Stomach (tissue), 9 donors: ENCODE data around the gene ANAPC2. TPM values are rescaled to one million over a fixed set of nuclear protein-coding genes. Genes with fewer than 3 reads are reported as not detected.

Experiments used
- DNase-seq, 2 donors: peaks; one replicate each; pipeline versions ENCODE4 v3.0.0 to v3.0.0-alpha.2; 2013 to 2019
- H3K27ac ChIP-seq, 5 donors: fragments of 200-600 bp in 4 of 5; sonication (generic) in 4 of 5; one replicate each; pipeline ENCODE4 v1.5.1; 2013 to 2019; ENCODE audit warnings: mild to moderate bottlenecking in 1 of 5, moderate library complexity in 1 of 5
- H3K27me3 ChIP-seq, 3 donors: fragments of 200-600 bp; sonication (generic); one replicate each; pipeline ENCODE4 v1.5.1; 2017 to 2019; ENCODE audit warnings: mixed run types in 1 of 3
- H3K36me3 ChIP-seq, 4 donors: fragments of 200-600 bp; sonication (generic); 1 replicate in 3 of 4; 2 replicates in 1 of 4; pipeline ENCODE4 v1.5.1; 2016 to 2019
- H3K4me1 ChIP-seq, 4 donors: fragments of 200-600 bp; sonication (generic); one replicate each; pipeline ENCODE4 v1.5.1; 2016 to 2019
- H3K4me3 ChIP-seq, 4 donors: fragments of 200-600 bp; sonication (generic) in 3 of 4; one replicate each; pipeline ENCODE4 v1.5.1; 2016 to 2019; ENCODE audit warnings: mild to moderate bottlenecking in 1 of 4
- H3K9me3 ChIP-seq, 4 donors: fragments of 200-600 bp; sonication (generic); one replicate each; pipeline ENCODE4 v1.5.1; 2016 to 2019
- EP300 ChIP-seq: sonication (generic); formaldehyde crosslinking; IDR thresholded peaks from one replicate; pipeline ENCODE4 v1.6.1; 2017; ENCODE audit warnings: antibody characterized with exemption
- POLR2A ChIP-seq, 4 donors: fragments of 450-650 bp; IDR thresholded peaks; one replicate each; pipeline ENCODE4 v1.6.1; 2016; ENCODE audit warnings: antibody characterized with exemption in 4 of 4, control low read depth in 2 of 4, mild to moderate bottlenecking in 1 of 4, moderate library complexity in 1 of 4
- POLR2AphosphoS5 ChIP-seq, 3 donors: sonication (generic); formaldehyde crosslinking; IDR thresholded peaks; one replicate each; pipeline ENCODE4 v1.6.1; 2016; ENCODE audit warnings: antibody characterized with exemption in 3 of 3
- WGBS, 5 donors: extraction: QIAGEN DNeasy Blood & Tissue Kit in 3 of 5; methylation state at CpG; one replicate each; pipeline versions ENCODE4 v1.1.5 to v1.1.7; 2013 to 2018; 5-methylcytosine and 5-hydroxymethylcytosine counted together
- intact Hi-C: fragments of 100-400 bp; cut with DNase I; formaldehyde crosslinking; loops from one replicate; pipeline ENCODE4 v1.15.1; 2023; ENCODE audit warnings: low total_unique reads
- polyA plus RNA-seq, 3 donors: library from polyadenylated mRNA; stranded (reverse); fragments of 200-250 nt; gene quantifications; one replicate each; pipeline ENCODE4 v1.2.3, GENCODE V29; 2013
- total RNA-seq, 5 donors: library from RNA; depleted of rRNA; stranded (reverse); fragments of >200 nt; gene quantifications; one replicate each; pipeline versions ENCODE4 v1.1.0 to v1.2.3, GENCODE V29; 2014 to 2016
- TF ChIP-seq, protein P1 (sequence below), 7 experiments: fragments of 450-650 bp in 4 of 7; fragments of 200-600 bp in 3 of 7; sonication (generic) in 3 of 7; IDR thresholded peaks; one replicate each; pipeline ENCODE4 v1.5.1; 2016 to 2019; ENCODE audit warnings: antibody characterized with exemption in 7 of 7, control low read depth in 2 of 7, mild to moderate bottlenecking in 1 of 7
- donor health status: healthy with polysubstance abuse.
- donor health status: Bipolar disorder and iron deficiency.
- donor health status: healthy.

Gene ANAPC2
- total and polyA plus RNA-seq, 8 donors: 26.1 to 147 (median 41.8) TPM

DNA sequence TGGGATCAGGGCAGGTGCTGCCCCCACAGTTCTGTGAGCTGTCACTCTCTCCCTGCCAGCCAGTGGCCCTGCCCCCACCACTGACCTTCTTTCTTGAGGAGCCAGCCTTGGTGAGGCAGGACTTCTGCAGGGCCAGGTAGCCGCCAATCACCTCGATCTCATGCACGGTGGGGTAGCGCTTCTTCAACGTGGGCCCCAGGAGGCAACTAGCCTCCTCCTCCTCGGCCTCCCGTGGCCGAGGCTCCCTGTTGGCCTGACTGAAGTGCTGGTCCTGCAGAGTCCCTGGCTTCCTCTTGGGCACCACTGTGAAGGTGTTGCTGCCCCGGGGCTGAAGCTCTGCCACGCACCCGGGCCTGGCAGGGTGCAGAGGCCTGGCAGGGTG is 10.5 kb upstream of the ANAPC2 start:
- peak overlapping the region; percentile 63 to 78 (median 66) for H3K4me3 ChIP-seq
- intact Hi-C loops: no loop called here
- DNase-seq: peak in 1 of 2 donors; percentile 38
- no peaks in the 10 kb centered on the region for H3K36me3 ChIP-seq
- peak overlapping the region; percentile 78 to 97 (median 86) for H3K27ac ChIP-seq
- H3K9me3 ChIP-seq: no peaks in the 10 kb centered on the region
- TF ChIP-seq POLR2AphosphoS5 (IDR thresholded peaks at IDR 0.05): no peak
- H3K27me3 ChIP-seq: no peaks in the 10 kb centered on the region
- H3K4me1 ChIP-seq: peaks cover 74 to 90% (median 87%) of the 10 kb centered on the region in 4 donors
- WGBS, 5 donors: 25 to 81% (median 54%) methylated on average over 8 to 11 of the region's 11 CpGs

- peak; percentile 75 to 86 for DNase-seq
- TF ChIP-seq EP300 (no peak), POLR2AphosphoS5 (IDR thresholded peaks at IDR 0.05) (peak in 2 of 3 donors; percentile 54 to 55)
- Histone ChIP-seq H3K4me3 (peak overlapping the region; percentile 63 to 78 (median 66)), H3K4me1 (peaks cover 70 to 90% (median 87%) of the 10 kb centered on the region in 4 donors), H3K27me3 (no peaks in the 10 kb centered on the region), H3K27ac (peak overlapping the region; percentile 78 to 97 (median 86)), H3K9me3 (no peaks in the 10 kb centered on the region), H3K36me3 (no peaks in the 10 kb centered on the region)
- WGBS, 5 donors: 35 to 52% (median 51%) methylated on average over 7 to 19 of the region's 19 CpGs
- intact Hi-C loops: no loop called here
Observed at GRCh38 chr9:137198051-137198901, 9.9 kb upstream of the ANAPC2 start.

DNA sequence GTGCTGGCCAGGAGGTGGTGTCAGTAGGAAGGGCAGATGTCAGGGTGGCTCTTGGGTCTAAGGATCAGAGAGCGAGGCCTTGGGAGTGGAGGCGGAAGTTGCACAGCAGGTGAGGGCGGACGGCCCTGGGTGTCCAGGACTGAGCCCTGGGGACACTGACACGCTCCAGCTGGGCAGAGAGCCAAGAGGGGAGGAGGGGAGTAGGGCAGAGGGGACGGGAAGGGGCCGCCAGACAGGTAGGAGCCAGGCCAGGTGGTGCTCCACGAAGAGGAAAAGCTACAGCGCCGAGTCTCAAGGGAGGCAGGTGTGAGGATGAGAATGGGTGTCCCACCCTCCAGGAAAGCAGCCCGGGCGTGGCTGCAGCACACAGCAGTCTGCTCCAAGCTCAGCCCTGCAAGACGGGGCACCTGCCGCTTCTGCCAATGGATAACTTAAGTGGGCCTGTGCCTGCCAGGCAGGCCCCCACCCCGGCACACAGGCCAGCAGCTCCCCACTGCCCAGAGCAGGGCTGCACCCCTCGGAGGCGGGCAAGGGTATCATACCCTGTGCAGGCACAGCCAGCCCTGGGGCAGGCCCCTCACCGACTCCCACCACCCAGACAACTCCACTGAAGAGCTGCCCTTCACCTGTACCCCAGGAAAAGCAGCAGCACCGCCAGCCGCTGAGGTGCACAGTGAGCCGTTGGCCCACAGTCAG is 7.3 kb upstream of the ANAPC2 start:
- H3K27ac ChIP-seq: peak overlapping the region; percentile 78 to 97 (median 86)
- peak; percentile 83 to 84 for DNase-seq
- TF ChIP-seq POLR2AphosphoS5 (IDR thresholded peaks at IDR 0.05) (peak in 1 of 3 donors; percentile 28), EP300 (no peak)
- WGBS, 5 donors: 33 to 77% (median 37%) methylated on average over 12 to 21 of the region's 21 CpGs
- intact Hi-C loops: no loop called here
- peaks cover 6 to 21% (median 19%) of the 10 kb centered on the region in 4 donors for H3K36me3 ChIP-seq
- peak overlapping the region; percentile 18 to 78 (median 47) for H3K4me3 ChIP-seq
- no peaks in the 10 kb centered on the region for H3K9me3 ChIP-seq
- H3K4me1 ChIP-seq: peaks cover 48 to 92% (median 86%) of the 10 kb centered on the region in 4 donors
- H3K27me3 ChIP-seq: no peaks in the 10 kb centered on the region

DNA sequence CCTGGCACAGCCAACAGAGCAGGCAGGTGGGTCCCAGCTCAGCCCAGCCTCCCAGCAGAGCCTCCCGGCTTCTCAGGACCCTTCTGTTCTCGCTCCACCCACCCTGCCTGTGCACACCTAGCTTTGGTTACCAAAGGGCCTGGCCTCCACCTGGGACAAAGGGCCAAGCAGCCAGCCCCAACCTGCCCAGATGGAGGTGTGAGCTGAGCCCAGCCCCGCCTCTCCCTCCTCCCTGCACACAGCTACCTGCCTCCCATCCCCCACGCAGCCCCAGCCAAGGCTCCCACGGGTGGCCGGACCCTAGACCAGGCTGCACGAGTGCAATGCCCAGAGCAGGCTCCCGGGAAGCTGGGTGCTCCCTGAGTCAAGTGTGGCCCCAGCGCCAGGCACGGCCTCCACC is 6.5 kb upstream of the ANAPC2 start:
- TF ChIP-seq POLR2AphosphoS5 (IDR thresholded peaks at IDR 0.05): peak in 2 of 3 donors; percentile 42 to 74
- no peak for TF ChIP-seq EP300
- H3K9me3 ChIP-seq: no peaks in the 10 kb centered on the region
- H3K36me3 ChIP-seq: peaks cover 13 to 28% (median 27%) of the 10 kb centered on the region in 4 donors
- peak overlapping the region; percentile 78 to 97 (median 86) for H3K27ac ChIP-seq
- 21 to 62% (median 38%) methylated on average over 8 to 10 of the region's 10 CpGs for WGBS, 5 donors
- H3K4me3 ChIP-seq: peak overlapping the region; percentile 18 to 78 (median 47)
- H3K4me1 ChIP-seq: peaks cover 56 to 99% (median 93%) of the 10 kb centered on the region in 4 donors
- peak; percentile 84 to 92 for DNase-seq
- no peaks in the 10 kb centered on the region for H3K27me3 ChIP-seq
- intact Hi-C loops: no loop called here

DNA sequence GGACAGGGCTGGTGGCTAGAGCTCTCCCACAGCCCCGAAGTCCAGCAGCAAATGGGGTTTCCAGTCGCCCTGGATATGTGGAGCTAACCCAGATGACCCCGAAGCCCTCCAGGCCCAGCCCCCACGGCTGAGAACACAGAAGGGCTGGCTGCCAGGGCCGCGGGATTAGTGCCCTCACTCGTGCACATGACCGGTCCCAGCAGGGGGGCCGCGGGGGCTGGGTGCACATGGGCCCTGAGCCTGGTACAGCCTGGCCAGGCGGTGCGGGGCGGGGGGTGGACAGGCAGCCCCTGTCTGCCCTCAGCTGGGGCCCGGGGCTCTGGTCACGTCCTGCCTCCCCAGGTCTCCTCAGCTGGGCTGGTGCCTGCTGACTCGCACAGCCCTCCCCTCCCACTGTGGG is 6.0 kb upstream of the ANAPC2 start:
- Histone ChIP-seq H3K27ac (peak overlapping the region; percentile 78 to 97 (median 86)), H3K4me3 (peak overlapping the region in 3 of 4 donors; percentile 6 to 78 (median 67)), H3K9me3 (no peaks in the 10 kb centered on the region), H3K36me3 (peaks cover 15 to 31% (median 29%) of the 10 kb centered on the region in 4 donors), H3K27me3 (no peaks in the 10 kb centered on the region), H3K4me1 (peaks cover 56 to 99% (median 93%) of the 10 kb centered on the region in 4 donors)
- intact Hi-C loops: no loop called here
- TF ChIP-seq, protein P1, sequence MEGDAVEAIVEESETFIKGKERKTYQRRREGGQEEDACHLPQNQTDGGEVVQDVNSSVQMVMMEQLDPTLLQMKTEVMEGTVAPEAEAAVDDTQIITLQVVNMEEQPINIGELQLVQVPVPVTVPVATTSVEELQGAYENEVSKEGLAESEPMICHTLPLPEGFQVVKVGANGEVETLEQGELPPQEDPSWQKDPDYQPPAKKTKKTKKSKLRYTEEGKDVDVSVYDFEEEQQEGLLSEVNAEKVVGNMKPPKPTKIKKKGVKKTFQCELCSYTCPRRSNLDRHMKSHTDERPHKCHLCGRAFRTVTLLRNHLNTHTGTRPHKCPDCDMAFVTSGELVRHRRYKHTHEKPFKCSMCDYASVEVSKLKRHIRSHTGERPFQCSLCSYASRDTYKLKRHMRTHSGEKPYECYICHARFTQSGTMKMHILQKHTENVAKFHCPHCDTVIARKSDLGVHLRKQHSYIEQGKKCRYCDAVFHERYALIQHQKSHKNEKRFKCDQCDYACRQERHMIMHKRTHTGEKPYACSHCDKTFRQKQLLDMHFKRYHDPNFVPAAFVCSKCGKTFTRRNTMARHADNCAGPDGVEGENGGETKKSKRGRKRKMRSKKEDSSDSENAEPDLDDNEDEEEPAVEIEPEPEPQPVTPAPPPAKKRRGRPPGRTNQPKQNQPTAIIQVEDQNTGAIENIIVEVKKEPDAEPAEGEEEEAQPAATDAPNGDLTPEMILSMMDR (IDR thresholded peaks at IDR 0.05): no peak
- no peak for TF ChIP-seq POLR2AphosphoS5 (IDR thresholded peaks at IDR 0.05)
- no peak for TF ChIP-seq POLR2A (IDR thresholded peaks at IDR 0.05)
- TF ChIP-seq EP300: no peak
- WGBS, 5 donors: 23 to 37% (median 33%) methylated on average over 3 to 16 of the region's 16 CpGs
- peak; percentile 56 to 93 for DNase-seq

DNA sequence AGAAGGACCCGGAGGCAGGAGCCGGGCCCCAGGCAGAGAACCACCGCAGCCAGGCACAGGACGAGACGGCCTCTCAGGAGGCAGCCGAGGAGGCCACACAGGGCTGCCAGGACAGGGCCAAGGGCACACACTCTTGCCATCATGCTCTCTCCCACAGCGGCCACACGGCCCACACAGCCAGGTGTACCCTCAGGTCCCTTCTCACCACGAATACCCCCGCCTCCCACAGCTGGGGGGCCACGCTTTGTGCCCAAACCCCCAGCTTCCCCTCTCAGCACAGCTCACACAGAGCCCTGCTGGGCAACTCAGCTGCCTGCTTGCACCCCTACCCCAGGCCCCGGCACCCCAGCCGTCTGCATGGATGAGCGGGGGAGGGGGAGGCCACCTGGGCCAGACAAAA is 5.4 kb upstream of the ANAPC2 start:
- peak overlapping the region; percentile 78 to 97 (median 86) for H3K27ac ChIP-seq
- no peak for DNase-seq
- 44 to 74% (median 65%) methylated on average over 12 to 14 of the region's 14 CpGs for WGBS, 5 donors
- peak overlapping the region in 2 of 4 donors; percentile 6 to 67 for H3K4me3 ChIP-seq
- peaks cover 15 to 31% (median 29%) of the 10 kb centered on the region in 4 donors for H3K36me3 ChIP-seq
- H3K9me3 ChIP-seq: no peaks in the 10 kb centered on the region
- no peaks in the 10 kb centered on the region for H3K27me3 ChIP-seq
- TF ChIP-seq POLR2AphosphoS5 (IDR thresholded peaks at IDR 0.05) (no peak), POLR2A (IDR thresholded peaks at IDR 0.05) (no peak), EP300 (no peak)
- TF ChIP-seq, protein P1 (IDR thresholded peaks at IDR 0.05): no peak
- intact Hi-C loops: no loop called here
- peaks cover 53 to 97% (median 93%) of the 10 kb centered on the region in 4 donors for H3K4me1 ChIP-seq
